HK-2 (cell line): Measurements from ENCODE around the gene DVL1.
A peak's percentile ranks its signal among the peaks of the same experiment; 100 is the strongest.
"Not testable (repeated sequence)": the region's sequence is repeated elsewhere in the genome, so short reads cannot be mapped to it uniquely, and the experiment has no call there.

Experiments used
- DNase-seq: peaks from one replicate; pipeline ENCODE4 v3.0.0-alpha.2; 2018; ENCODE audit not compliant: unreplicated experiment

Gene DVL1

DNA sequence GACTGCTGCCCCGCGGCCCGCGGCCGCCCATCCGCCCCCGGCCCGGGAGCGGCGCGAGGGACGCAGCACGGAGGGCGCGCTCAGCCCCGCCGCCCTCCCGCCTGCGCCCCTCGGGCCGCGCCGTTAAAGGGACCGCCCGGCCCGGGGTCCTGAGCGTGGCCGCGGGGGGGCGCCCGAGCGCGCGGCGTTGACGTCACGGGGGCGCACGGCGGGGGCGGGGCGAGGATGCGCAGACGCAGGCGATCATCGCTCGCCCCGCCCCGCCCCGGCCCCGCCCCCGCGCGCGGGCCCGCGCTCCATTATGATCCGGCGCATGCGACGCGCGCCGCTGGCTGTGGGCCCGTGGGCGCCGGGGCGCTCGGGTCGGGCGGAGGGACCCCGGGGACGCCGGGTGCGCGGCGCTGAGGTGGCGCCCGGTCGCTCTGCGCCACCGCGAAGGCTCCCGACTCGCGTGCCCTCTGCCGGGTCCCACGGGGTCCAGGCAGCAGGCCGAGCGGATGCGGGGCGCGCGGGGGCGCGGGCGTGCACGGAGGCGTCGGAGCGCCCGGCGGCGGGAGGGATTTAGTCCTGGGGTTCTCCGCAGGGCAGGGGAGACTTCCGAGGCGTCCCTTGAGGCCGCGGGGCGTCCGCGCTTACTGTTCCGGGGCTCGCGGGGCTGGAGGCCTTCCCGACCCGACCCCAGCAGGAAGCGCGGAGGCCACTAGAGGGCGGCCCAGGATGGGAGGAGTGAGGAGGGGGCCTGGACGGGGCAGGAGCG is at the start of gene DVL1:
Gene DVL1 (minus strand): TSS at position 163 of the 757 bp plus-strand sequence. CDS start 353 bp downstream, outside the sequence.
- peak; percentile 65 for DNase-seq

DNA sequence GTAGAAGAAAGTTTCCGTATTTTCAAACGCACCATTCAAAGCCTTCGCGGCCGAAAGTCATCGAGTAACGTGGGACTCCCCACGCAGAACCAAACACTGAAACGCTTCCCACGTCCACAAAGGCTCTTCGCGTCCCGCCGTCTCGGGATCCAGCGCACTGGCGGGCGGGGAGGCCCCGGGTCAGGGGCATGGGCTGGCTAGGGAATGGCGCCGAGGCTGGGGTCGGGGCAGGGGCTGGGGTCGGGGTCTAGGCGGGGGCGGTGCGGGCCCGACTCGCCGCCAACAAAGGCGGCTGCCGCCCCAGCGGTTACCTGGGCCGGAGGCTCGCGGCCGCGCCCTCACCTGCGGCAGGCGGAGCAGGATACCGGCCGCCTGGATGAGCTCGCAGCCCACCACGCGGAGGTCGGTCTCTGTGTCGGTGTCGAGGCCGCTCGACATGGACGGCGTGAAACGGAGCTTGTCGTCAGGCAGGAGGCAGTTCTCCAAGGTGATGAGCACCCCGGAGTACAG is 49.5 kb upstream of the DVL1 start:
- no peak for DNase-seq

DNA sequence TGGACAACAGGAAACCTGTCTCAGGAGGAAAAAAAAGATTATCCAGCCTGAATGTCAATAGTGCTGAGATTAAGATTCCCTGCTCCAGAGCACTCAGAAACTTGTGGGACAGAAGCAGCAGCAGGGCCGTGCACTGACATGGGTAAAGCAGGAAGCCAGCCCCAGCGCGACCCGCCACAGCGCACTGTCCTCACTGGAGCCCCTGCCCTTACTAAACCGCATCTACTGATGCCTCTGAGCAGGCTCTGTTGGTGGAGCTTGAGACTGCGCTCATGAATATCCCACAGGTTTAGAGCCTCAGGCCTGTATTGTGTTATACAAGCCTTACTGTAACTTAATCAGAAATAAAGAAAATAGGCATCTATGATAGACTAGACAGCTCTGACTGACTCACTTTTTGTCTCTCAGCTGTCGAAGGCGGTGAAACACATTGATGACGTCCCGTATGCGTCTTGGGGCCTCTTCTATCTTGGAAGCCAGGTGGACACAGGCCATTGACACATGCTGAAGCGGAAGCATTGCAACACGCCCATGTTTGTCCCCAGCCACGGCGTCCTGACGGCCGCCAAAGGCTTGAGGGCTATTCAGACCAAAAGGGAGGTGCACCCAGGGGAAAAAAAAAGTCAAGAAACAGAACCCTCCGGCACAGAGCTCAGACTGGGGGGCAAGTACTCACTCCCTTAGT is 48.8 kb upstream of the DVL1 start:
- DNase-seq, result no peak

DNA sequence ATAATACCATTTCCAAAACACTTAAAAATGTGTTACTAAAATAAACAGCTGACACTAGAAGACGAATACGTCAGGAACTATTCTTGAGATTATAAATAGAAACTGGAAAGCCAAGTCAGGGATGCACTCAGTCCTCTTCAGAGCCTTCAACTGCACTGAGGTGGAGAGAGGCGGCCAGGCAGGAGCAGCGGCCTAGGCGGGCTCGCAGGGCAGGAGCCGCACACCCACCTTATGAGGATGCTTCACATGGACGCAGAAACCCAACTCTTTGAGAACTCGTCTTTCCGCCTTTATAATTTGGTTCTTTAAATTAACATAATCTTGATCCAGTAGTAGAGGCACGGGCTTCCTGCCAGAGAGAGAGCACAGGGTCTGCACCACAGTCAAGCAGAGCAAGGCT is 45.9 kb upstream of the DVL1 start:
- no peak for DNase-seq

DNA sequence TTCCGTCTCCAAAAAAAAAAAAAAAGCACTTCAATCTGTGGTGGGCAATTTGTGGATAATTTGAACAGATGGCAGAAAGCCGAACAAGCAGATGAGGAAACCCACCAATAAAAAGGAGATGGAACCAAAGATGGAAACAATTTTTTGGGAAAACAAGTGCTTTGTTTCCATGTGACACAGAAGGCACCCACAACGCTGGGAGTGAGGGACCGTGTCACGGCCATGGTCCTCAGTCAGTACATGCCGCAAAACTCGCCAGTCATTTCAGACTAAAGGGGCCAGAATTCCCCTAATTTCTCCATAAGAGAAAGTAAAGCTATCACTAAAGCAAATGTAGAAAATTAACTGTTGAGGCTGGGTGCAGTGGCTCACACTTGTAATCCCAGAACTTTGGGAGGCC is 44.9 kb upstream of the DVL1 start:
- no peak for DNase-seq

DNA sequence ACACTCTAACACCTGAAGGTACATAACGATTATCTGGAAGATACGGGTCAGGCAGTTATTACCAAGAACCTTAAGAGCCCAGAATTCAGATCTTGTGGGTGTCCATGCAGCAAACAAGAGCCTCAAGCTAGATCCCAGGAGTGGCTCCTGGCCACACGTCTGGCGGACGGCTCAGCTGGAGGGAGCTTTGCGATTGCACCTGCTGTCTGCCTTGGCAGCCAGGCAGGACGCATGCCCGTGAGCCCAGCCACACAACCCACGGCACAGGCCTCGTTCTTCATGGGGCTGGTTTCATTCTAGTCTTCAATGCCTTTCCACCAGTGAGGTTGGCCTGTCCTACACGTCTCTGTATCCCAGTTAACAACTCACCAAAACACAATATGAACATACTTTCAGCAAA is 44.2 kb upstream of the DVL1 start:
- no peak for DNase-seq

DNA sequence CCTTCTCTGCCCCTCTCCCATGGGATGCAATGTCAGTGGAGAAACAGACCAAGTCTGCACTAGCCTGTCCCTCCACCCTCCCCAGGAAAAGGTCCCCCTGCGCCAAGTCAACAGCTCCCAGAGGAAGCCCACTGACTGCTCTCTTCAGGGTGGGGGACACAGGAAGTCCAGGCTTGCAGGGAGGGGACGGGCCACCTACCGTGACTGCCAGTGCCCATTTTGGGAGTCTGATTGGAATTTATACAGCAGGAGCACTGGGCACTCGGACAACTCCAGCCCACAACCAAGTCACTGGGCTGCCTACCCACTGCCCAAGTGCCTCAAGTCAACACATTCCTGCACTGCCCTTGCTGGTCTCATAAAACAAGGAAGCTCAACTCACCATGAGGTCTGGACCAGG is 43.8 kb upstream of the DVL1 start:
- no peak for DNase-seq

DNA sequence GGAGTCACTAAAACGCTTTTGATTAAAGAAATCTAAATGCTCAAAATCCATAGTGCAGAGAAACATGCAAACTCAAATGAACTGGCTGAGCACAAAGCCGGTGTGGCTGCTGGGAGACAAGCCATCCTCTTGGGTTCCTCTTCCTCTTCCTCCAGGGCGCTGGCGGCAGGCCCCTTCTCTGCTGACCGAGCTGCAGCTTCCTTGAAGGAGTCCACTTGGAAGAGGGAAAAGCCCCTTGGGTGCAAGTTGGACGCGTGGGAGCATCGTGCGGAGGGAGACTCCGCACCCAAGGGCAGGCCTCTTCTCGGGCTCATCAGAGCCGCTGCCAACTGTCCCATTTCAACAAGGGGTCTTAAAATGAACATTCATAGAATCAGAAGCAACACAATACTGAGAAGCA is 42.0 kb upstream of the DVL1 start:
- DNase-seq, result no peak

DNA sequence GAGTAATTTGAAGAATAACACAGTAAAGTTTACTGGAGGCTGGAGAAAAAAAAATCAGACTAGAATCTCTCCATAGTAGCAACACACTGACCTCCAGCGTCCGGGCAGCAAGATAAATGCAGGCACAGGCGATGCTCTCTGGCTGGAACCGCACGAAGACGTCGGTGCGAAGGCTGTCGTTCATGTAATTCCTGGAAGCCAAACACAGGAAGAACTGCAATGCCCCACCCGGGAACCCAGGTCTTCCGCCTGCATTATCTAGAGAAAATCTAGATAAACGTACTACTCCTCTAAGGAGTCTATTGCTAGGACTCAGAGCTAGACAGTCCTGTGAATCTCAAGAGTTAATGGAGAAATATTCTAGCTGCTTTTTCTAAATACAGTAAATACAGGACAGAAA is 41.5 kb upstream of the DVL1 start:
- DNase-seq, result no peak

DNA sequence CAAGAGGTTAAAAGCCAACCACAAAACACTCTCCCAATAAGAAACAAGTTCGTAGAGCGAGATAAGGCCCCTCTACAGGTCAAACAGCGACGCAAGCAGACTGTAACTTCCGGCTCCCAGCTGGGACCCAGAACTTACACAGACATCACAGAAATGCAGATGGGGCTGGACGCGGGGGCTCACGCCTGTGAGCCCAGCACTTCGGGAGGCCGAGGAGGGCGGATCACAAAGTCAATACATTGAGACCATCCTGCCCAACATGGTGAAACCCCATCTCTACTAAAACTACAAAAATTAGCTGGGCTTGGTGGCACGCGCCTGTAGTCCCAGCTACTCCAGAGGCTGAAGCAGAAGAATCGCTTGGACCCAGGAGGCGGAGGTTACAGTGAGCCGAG is 38.9 kb upstream of the DVL1 start:
- no peak for DNase-seq

DNA sequence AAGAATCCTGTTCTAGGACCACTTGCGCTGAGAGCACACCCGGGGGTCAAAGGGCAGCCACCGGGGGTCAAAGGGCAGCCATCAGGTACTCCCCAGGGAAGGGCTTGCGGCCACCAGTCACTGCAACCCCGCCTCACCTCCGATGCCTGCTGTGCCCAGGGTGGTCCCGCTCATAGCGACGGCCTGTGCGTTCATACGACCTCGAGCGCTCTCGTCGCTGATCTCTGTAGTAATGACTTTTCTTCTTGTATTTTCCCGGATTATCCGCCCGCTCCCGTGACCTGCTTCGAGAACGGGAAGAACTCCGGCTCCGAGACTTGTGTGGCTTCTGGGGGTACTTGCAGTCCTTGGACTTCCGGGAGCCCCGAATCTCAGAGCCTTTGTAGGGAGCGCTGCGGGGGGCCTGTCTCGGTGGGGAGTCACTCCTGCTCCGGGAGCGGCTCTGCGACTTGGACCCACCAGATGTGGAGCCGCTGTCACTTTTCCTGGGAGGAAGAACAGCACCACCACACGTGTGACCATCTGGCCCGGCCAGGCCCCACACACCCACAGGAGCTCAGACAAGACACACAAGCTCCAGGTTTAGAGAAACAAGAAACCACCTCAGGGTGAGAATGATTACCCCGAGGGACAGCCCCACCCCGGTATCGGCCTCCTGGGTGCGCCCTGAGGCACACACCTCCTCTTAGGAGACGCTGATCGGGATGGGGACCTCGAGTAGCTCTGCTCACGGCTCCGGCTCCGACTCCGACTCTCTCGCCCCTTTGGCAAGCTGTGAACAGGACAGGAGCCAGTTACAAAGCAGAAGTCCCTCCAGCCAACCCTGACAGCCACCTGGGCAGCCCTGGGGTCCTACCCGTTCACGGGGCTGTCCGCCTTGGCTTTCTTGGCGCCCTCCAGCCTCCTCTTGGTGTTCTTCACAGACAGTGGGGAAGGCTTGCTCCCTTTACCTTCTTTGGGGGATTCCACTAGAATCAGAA is 38.2 kb upstream of the DVL1 start:
- no peak for DNase-seq

DNA sequence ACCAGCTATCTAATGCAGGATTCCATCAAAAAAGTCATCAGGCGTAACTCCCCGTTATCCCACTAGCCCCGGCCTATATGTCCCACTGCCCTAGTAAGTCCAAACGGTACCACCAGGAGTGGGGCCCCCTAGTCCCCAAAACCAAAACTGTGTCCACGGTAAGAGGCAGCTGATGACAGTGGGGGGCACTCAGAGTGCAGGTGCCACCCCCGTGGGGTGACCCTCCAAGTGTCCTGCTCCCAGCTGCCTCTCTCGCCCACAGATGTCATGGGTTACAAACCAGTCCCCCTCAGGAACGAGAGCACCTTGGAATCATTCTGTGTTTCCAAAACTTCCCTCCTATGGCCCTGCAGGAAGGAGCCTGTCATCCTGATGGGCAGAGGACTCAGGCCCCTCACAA is 36.7 kb upstream of the DVL1 start:
- no peak for DNase-seq

DNA sequence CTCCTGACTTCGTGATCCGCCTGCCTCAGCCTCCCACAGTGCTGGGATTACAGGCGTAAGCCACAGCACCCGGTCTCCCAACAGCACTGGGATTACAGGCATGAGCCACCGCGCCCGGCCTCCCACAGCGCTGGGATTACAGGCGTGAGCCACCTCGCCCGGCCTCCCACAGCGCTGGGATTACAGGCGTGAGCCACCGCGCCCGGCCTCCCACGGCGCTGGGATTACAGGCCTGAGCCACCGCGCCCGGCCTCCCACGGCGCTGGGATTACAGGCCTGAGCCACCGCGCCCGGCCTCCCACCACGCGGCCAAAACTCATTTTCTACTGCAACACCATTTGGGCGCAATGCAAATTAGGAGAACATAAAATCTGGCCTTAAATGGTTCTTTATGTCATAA is 36.1 kb upstream of the DVL1 start:
- DNase-seq, result not testable (repeated sequence)

DNA sequence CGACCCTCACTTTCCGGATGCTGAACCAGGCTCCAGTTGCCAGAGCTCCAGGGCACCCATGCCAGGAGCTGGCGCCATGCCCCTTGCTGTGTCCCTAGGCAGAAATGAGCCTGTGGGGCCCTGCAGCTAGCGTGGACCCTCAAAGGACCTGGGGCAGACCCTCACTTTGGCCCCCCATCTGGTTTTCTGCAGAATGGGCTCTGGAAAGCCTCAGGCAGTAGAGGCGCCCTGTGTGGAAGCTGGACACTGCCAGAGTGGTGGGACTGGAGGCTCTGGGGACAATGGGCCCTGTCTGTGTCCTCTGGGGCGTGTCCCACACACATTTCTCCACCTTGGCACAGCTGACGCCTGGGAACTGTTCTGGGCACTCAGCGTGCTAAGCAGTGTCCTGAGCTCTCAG is 32.1 kb upstream of the DVL1 start:
- no peak for DNase-seq

DNA sequence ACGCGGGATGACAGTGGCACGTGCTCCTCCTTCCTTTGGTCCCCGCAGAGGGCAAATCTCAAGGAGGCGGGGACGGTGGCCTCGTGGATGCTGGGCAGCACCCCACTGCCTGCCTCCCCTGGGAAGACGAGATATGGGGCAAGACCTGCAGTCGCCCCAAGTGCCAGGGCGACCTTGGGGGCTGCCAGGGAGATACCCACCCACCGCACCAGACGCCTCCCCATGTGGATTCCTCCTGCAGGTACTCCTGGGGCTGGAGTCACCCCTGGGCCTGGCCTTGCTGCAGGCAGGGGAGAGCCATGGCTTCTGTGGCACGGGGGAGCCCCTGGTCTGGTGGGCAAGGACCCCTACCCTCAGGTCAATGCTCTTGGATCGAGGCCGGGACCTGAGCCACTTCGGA is 31.6 kb upstream of the DVL1 start:
- DNase-seq, result no peak

DNA sequence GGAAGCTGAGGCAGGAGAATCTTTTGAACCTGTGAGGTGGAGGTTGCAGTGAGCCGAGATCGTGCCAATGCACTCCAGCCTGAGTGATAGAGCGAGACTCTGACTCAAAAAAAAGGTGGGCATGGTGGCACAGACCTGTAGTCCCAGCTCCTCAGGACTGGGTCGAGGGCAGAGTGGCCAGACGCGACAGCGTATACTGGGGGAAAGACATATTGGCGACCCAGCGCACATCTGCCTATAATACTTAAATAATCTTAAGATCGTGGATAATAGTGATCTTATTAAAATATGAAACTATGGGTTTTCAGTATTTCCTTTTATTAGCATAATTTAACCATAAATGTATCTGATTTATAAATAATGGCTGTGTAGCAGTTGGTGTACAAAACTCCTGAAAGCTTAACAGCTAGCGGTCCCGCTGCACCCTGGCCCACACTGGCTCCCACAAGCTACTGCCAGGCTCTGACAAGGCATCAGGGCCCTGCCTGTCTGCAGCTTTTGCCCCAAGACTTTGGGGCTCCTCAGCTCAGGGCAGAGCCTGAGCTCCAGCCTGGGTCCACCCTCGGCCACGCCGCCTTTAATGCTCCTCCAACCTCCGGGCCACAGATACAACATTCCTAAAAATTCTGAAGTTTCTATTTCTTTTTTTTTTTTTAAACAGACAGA is 28.5 kb upstream of the DVL1 start:
- no peak for DNase-seq

DNA sequence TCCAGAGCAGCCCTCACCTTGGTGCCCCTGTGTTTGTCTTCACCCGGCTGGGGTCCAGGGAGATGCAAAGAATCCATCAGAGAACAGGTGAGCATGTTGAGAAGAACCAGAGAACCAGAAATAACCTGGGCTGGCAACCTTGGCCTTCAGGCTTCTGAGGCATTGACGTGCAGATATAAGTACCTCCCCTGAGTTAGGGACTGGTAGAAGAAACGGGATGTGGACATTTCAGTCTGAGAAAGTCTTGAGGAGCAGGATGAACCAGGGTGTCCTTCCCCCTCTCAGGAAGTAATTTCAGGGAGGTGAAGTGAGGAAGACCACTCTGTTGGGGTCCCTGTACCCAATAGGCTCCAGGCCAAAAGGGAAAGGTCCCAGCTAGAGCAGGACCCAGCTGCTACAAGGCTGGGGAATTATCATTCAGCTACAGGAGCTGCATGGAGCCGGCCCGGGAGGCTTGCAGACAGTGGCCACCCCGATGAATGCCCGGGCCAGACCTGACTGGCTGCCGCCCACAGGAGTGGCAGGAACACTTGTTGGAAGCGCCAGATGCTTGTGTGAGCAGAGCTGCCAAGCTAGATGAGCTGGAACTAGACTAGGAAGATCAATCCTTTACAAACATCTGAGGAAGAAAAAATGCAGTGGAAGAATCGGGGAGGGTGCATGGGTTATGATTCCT is 27.5 kb upstream of the DVL1 start:
- DNase-seq, result no peak

DNA sequence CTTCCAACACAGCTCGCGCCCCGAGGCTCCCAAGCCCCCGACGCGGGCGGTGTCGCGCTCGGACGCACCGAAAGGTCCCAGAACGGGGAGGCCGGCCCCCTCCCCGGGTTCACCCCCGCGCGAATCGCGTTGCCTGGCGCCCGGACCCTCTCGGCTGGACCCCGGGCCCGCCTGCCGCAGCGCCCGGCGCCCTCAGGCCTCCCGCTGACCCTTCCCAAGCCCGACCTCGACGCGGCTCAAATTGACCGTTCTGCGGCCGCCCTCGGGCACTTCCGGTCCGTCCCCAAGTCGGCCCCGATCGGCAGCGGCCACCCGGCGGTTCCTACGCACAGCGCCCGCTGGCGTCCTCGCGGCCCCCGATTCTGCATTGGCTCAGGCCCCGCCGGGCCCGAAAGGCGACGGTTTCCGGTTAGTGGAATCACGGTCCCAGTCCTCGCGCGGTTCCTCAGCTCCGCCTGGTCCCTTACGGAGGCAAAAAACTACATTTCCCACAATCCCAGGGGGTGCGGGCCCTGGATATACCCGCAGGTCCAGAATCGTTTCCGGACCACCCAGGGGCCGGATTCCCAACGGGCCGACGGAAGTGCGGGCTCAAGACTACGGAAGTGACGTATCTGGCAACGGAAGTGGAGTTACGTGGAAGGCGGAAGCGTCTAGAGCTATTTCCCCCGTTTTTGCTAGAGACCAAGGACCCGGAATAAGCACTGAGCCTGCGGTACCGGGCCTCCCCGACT is 25.9 kb upstream of the DVL1 start, which contains the start of gene AURKAIP1:
Gene AURKAIP1 (minus strand): TSS at position 279 of the 734 bp plus-strand sequence. CDS start 451 bp downstream, outside the sequence.
- DNase-seq, result peak; percentile 99

DNA sequence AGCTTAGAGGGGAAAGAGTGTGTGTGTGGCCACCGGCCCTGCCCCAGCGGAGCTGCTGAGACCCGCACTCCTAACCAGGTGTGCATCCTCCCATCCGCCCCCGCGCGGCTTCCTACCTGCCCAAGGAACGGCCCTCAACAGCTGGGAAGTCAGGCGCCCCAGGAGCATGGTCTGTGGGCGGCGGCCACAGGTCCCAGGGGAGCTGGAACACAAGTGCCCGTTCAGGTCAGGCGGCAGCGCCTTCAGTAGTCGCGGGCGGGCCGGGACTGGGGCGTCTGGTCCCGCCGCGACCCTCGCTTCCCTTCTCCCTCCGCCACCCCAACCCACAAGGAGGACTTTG is 25.3 kb upstream of the DVL1 start:
- no peak for DNase-seq
